NCI-H1048 (cell line): Measurements from ENCODE around the gene CRYGA.

Source experiments
- DNase-seq: peaks from one replicate; lab custom pipeline; 2025; lab: John Stamatoyannopoulos, UW

The CRYGA gene, protein sequence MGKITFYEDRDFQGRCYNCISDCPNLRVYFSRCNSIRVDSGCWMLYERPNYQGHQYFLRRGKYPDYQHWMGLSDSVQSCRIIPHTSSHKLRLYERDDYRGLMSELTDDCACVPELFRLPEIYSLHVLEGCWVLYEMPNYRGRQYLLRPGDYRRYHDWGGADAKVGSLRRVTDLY

DNA sequence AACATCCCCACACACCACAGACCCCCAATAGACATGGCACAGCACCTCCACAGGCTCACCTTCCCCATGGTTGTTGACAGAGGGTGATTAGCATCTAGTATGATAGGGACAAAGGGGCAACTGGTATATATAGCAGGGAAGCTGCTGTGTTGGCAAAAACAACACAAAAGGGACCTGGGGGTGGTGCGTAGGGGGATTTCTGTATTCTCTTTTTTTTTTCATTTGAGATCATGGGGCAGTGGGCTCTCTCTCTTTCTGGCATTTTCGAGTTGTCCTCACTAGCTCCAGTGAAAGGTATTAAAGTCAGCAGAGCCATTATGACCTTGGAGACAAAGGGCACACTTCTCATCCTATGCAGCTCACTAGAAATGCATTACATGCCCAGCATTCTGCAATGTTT lies at the start of gene CRYGA:
CRYGA (minus strand) TSS at position 101 of the 400 bp plus-strand sequence; CDS start at position 68, 33 bp downstream.
- no peak for DNase-seq

GRCh38 chr2:208210688-208211451 lies 47.5 kb upstream of the CRYGA start:
- no peak for DNase-seq

GRCh38 chr2:208208335-208209085 lies 45.1 kb upstream of the CRYGA start:
- no peak for DNase-seq

DNA sequence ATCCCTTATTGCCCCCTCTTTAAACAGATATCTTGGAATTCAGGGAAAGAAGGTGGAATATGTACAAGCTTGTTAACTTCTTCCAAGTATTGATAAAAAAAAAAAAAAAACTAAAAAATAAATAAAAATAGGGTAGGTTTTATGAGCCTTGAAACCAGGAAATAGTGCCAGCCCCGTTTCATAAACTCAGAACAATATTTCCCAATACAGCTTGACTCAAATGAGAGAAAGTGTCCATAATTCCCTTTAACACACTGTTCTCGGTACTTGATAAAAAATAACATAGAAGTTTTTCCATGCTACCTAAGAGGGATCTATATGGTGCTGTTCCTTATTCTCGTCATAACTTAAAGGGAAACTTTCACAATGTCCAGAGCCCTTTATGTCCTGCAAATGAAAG lies 44.4 kb upstream of the CRYGA start:
- DNase-seq, result no peak

GRCh38 chr2:208204166-208204565 lies 40.8 kb upstream of the CRYGA start:
- DNase-seq, result no peak

- no peak for DNase-seq
These were observed 32.1 kb upstream of the CRYGA start for GRCh38 chr2:208195531-208195930.

DNA sequence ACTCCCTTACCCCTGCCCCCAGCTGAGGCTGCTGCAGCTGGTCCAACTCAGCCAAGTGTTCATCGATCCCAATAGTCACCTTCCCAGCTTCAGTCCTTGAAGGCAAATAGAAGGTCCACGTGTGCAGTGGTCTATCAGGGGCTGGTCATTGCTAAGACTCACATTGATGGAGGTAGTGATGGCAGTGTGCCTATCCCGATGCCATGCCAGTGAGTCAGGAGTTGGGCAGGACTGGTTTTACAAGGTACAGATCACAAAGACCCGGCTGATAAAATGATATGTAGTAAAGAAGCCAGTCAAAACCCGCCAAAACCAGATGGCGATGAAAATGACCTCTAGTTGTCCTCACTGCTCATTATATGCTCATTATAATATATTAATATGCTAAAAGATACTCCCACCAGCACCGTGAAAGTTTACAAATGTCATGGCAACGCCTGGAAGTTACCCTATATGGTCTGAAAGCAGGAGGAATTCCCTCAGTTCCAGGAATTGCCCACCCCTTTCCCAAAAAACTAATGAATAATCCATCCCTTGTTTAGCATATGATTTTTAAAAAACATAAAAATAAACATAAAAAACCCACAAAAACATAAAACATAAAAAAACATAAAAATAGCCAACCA lies 29.3 kb upstream of the CRYGA start:
- DNase-seq, result no peak

GRCh38 chr2:208189810-208190503 lies 26.6 kb upstream of the CRYGA start, which contains the start of gene C2orf80:
C2orf80 (minus strand) TSS chr2:208190030; CDS start chr2:208186986, 3,044 bp downstream.
- DNase-seq, result no peak

- no peak for DNase-seq
These were observed 25.9 kb upstream of the CRYGA start for GRCh38 chr2:208189069-208189809.

DNA sequence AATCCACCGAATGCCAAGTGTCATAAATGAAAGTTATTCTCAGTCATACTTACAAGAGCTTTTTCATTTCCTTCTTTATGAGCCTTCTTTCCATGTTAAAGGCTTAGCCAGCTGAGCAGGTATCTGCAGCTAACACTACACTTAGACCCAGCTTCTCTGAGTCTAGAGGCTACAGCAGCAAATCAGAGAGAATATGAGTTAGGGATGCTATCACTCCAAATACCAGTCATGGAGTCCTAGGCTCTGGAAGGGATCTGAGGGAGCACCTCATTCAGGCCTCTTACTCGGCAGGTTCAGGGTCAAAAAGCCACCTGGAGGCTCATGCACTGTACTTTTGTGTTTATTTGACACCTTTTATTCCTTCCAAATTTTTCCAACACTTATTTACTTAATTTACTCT lies 23.5 kb upstream of the CRYGA start:
- no peak for DNase-seq

GRCh38 chr2:208186465-208186864 lies 23.1 kb upstream of the CRYGA start:
- DNase-seq, result no peak

- DNase-seq, result peak; percentile 59
These were observed 20.8 kb upstream of the CRYGA start for GRCh38 chr2:208183972-208184705.

GRCh38 chr2:208183526-208183925 lies 20.1 kb upstream of the CRYGA start:
- no peak for DNase-seq

DNA sequence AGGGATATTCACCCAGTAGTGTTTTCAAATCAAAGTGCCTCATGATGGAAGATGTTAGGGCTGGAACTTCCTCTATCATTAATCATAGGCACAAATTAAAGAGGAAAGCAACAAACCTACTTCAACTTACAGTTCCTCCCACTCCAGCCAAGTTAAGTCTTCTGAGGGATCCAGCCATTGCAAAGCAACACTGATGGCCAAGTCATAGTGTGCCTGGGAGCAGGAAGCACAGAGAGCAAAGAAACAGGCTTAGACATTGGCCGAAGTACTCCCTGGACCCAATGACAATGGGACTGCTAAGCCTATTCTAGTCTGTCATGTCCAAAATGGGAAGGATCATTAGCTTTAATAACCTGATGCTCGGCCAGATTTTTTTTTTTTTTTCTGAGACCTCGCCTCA lies 19.4 kb upstream of the CRYGA start:
- no peak for DNase-seq

GRCh38 chr2:208179028-208179609 lies 15.7 kb upstream of the CRYGA start:
- DNase-seq, result no peak

GRCh38 chr2:208175840-208176153 lies 12.4 kb upstream of the CRYGA start:
- DNase-seq, result no peak

DNA sequence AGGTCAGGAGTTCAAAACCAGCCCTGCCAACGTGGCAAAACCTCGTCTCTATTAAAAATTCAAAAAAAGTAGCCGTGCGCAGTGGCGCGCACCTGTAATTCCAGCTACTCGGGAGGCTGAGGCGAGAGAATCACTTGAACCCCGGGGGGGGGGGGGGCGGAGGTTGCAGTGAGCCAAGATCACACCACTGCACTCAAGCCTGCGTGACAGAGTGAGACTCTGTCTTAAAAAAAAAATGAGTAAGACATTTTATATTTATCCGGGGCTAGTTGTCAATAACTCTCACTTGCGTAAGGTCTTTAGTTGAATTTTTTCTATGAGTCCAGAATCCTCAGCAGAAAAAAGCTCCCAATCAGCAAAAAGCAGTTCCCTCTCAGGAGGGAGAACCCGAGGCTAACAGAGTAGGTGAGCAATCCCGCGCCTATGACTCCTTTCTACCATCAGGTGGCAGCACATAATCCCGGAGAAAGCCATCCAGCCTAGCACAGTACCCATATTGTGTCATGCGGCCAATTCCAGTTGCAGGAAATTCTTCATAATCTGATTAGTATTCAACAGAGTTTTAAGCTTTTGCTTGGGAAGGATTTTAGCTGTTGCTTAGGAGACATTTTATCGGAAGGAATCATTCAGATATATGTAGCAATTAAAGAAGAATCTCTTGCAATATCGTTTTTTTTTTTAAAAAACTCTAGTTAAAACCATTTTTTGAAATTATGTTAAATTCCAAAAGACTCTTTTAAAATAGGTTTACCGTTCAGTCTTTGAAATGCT lies 11.9 kb upstream of the CRYGA start:
- DNase-seq, result peak; percentile 77

- DNase-seq, result no peak
These were observed 10.8 kb upstream of the CRYGA start for GRCh38 chr2:208174144-208174543.

GRCh38 chr2:208172125-208172524 lies 8.7 kb upstream of the CRYGA start:
- no peak for DNase-seq
